GM19035 (cell line): ENCODE results near the gene PIGQ.
"Not testable (repeated sequence)": the region's sequence is repeated elsewhere in the genome, so short reads cannot be mapped to it uniquely, and the experiment has no call there.

ENCODE experiments used
- ATAC-seq: cut with Tn5 transposase; IDR thresholded peaks from one replicate; pipeline ENCODE4 v1.9.1; 2021; ENCODE audit not compliant: unreplicated experiment

PIGQ gene

DNA sequence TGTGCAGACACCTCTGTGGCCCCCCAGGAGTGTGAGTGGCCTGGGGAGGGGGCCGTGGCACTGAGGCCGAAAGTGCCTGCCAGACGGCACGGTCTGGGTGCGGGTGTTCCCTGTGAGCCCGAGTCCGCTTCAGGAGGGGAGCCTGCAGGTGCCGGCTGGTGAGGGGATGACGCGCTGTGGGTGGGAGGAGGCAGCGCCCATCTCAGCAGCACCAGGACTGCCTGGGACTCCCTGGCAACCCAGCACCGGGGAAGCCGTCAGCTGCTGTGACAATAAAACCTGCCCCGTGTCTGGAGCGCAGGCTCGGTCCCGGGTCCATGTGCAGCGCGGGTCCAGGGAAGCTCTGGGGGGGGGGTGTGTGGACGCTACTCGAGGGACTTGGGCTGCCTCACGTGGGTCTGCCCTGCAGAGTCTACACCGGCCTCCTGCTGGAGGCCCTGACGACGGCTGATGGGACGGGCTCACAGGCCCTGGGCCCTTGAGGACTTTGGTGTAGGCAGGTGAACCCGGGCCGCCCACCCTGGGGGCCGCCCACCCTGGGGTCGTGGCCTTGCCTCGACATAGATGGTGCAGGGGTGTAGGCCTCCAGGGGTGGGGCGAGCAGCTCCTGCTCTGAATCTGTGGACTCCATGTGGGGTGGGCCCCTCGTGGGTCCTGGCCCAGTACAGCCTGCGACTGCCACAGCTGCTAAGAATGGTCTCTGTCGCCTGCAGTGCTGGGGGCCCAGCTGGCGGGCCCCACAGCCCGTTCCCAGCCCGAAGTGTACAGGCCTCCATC, 14.2 kb downstream of the PIGQ start:
- ATAC-seq, result no peak

DNA sequence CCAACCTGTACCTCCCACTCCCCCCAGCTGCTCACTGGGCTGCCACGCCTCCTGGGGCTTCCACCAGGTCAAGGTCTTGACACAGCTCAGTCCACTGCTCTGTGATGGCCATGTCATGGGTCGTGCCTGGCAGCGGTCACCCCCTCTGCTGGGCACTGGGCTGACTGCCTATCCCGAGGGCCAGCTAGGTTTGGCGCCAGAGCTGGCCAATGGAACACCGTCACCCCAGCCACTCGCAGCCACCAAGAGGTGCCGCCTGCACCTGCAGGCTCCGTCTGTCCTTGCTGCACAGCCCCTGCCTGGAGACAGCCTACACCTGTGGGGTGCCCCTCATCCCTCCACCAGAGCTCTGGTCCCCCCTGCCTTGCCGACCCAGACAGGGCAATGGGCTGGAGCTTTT, 15.6 kb downstream of the PIGQ start:
- no peak for ATAC-seq

DNA sequence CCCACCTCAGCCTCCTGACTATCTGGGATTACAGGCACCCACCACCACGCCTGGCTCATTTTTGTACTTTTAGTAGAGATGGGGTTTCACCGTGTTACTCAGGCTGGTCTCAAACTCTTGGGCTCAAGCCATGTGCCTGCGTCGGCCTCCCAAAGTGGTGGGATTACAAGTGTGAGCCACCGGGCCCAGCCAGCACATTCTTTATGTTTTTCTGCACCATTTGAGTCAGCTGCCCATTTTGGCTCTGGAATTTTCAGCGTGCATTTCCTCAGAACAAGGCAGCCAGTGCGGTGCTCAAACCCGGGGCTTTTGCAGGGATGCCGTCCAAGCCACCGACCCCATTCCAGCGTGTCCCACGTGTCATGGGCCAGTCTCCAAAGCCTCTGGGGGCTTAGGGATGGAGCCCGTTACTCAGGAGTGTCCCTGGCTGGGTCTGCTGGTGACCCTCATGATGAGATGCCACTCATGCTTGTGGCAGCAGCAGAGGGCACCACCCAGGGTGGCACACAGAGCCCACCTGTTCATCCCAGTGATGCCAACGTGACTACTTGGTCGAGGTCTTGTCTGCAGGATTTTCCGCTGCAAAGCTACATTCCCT, 16.4 kb downstream of the PIGQ start:
- ATAC-seq, result no peak

DNA sequence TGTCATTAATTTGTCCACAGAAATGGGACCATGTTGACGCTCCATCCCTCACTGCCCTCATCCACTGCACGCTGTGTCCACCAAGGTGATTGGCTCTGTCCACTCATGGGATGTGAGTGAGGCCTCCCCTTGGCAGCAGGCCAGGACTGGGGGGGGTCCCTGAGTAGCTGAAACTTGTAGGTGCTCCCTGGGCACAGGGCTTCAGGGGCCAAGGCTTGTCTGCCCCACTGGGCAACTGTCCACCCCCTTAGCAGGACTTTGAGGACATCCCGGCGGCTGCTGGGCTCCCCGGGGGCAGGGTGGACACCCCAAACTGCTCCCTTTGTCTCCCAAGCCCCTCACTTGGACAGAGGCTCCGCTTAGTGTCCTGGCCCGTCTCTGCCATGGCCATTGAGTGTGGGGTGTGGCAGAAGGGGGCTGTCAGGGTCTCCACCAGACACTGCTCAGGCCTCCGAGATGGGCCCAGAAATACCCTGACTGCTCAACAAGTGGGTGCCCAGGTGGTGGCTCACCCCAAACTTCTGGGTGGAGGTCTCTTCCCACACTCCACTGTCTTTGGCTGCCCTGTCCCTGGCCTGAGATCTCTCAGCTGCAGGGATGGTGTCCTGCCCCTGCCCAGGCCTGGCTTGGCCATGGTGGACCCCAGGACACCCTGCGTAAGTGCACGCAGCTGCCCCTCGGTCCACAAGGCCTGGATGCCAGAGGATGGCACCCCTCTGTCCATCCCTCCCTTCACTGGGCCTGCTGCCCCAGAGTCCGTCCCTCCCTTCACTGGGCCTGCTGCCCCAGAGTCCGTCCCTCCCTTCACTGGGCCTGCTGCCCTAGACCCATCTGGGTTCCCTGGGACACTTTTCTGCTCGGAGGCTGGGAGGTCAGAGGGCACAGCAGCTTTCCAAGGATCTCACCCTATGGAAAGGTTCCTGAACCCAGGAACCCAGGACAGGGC, 17.1 kb downstream of the PIGQ start:
- no peak for ATAC-seq

DNA sequence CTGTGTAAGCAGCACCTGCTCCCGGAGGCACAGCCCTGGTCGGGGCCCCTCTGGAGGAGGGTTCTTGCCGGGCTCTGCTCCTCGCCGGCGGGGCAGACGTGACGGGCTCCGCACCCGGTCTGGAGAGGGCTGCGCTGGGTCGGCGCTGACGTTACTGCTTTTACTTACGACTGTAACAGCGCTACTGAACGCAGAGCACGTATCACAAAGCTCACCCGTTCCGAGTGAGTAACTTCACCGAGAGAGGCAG, 18.8 kb downstream of the PIGQ start:
- ATAC-seq, result no peak

DNA sequence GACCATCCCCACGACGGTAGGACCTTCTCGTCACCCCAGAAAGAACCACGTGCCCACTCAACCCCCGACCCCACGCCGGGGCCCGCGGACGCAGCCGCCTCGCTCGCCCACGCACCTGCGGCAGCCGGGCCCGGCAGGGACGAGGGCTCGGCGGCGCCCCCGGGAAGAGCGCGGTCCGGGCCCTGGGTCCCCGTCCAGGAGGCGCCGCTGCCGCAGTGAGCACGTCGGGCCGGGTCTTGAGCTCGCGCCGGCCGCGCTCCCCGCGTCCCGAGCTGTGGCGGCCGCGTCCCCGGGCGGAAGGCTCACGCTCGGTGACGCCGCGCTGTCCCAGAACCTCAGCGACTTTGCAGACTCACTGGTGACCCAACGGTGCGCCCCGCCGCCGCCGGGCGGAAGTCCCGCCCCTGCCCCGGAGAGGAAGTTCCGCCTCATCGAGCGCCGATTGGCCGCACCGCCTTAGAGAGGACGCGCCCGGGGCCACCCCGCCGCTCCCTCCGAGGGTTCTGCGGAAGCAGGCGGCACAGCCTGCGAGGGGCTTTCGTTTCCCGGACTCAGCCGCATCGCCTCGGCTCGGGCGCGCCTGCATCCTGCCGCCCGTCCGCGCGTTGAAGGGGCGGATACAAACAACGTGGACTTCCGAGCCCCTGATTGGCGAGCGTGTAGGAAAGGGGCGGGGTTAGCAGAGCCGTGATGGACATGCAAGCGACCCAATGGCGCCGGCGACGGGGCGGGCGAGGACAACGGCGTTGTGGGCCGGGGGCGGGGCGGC, 19.3 kb downstream of the PIGQ start:
- ATAC-seq, result peak; percentile 72

DNA sequence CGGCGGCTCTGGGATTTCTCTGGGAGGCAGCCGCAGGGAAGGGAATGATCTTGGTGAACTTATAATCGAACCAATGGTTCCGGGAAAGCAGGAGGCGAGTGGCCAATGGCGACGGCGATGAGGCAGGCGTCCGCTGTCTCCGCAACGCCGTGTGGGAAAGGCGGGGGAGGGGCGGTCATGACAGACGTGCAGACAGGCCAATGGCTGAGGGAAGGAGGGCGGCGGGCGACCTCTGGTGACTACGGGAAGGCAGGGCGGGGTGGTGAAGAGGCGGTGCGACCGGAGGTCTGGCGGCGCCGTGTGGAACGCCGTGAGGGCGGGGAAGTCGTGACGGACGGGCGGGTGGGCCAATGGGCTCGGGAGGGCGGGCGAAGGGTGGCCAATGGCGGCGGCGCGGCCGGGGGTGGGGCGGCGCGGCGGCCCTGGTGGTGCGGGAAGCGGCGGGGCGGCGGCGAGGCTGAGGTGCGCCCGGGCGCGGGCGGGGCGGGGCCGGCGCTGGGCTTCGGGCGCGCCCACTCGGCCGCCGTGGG, 20.0 kb downstream of the PIGQ start, which contains the start of gene RAB40C:
Gene RAB40C, plus strand, starts transcription at position 409 of the 530 bp plus-strand sequence. CDS start 226 bp downstream, outside the sequence.
- ATAC-seq, result peak; percentile 73

DNA sequence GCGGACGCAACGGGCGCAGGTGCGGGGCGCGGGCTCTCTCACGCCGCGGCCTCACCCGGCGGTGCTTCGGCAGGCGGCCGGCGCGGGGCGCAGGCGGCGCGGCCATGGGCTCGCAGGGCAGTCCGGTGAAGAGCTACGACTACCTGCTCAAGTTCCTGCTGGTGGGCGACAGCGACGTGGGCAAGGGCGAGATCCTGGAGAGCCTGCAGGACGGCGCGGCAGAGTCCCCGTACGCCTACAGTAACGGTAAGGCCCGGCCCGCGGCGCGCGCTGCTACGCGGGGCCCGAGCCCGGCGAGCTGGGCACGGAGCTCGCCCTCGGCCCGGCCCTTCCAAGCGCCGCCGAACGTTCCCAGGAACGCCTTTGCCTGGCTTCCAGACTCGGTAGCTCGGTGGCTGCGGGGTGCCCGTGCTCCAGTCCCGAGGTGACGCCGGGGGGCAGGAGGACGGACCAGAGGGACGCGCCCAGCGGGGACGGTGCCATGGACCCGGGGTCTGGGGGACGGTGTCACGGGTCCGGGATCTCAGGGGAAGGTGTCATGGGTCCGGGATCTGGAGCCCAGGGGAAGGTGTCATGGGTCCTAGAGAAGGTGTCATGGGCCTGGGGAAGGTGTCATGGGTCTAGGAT, 20.5 kb downstream of the PIGQ start:
- no peak for ATAC-seq

DNA sequence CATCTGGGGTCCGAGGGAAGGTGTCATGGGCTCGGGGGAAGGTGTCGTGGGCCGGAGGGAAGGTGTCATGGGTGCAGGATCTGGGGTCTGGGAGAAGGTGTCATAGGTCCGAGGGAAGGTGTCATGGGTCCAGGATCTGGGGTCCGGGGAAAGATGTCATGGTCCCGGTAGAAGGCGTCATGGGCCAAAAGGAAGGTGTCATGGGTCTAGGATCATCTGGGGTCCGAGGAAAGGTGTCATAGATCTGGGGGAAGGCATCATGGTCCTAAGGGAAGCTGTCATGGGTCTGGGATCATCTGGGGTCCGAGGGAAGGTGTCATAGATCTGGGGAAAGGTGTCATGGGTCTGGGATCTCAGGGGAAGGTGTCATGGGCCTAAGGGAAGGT, 21.0 kb downstream of the PIGQ start:
- no peak for ATAC-seq

DNA sequence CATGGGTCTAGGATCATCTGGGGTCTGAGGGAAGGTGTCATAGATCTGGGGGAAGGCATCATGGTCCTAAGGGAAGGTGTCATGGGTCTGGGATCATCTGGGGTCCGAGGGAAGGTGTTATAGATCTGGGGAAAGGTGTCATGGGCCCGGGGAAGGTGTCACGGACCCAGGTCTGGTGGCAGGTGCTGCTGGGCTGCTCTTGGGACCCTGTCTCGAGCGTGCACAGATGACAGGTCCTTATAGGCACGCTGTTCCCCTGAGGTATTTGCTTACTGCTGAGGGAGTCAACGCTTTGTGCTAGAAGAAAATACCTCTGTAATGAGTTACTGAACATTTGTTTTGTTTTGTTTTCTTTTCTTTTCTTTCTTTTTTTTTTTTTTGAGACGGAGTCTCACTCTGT, 21.5 kb downstream of the PIGQ start:
- no peak for ATAC-seq

DNA sequence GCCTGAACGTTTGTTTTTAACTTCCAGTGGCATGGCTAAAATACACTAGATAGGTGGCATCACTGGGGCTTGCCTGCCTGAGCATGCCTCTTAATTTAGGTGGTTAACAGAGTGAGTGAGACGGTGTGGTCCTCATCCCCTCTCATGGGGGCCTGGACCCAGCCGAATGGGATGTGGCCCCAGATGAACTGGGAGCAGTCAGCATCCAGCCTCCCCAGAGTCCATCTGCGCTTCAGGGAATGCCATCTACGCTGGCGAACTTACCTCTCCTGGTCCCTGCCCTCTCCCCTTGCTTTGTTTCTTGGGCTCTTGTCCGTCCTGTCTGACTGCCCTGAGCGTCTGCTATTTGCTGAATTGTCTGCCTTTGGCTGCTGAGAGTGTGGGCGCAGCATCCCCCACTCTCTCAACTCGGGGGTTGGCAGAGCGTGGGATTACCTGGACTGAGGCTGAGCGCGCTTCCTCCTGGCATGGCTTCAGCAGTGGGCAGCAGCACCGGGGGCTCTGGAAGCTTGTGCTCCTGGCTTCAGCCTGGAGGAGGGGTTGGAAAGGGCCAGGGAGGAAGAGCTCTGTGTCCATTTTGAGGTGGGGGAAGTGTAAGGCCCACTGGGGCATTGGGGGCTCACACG, 22.2 kb downstream of the PIGQ start:
- ATAC-seq, result no peak

DNA sequence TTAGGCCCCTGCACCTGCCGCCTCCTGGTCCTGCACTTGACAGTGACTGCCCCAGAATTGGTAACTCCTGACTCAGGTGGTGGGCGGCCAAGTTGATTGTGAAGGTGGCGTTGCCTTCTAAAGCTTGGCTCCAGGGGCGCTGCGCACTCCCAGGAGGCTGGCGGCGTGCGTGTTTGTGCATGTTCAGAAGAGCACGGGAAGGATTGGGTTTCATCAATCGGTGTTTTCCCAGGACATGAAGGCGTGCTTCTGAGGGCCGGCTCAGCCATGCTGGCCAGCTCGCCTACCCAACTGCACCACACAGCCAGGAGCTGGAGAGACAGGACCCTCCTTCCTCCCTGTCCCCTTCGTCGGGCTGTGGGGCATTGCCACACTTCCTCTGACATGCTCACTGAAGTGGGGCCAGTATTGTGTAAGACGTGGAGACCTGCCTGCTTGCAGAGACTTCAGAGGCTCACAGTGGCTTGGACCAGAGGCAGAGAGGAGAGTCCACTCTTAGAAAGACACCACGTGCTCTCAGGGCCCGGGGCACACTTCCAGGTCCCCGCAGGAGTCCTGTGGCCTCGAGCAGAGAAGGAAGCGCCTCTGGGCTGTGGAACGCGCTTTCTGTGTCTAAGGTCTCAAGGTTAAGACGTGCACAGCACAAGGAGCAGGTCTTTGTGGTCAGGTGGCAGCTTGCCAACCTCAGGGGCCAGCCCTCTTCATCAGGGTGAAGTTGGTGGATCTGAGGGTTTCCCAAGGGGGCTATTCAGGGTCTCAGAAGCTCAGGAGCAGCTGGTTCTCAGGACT, 22.9 kb downstream of the PIGQ start:
- ATAC-seq, result no peak

DNA sequence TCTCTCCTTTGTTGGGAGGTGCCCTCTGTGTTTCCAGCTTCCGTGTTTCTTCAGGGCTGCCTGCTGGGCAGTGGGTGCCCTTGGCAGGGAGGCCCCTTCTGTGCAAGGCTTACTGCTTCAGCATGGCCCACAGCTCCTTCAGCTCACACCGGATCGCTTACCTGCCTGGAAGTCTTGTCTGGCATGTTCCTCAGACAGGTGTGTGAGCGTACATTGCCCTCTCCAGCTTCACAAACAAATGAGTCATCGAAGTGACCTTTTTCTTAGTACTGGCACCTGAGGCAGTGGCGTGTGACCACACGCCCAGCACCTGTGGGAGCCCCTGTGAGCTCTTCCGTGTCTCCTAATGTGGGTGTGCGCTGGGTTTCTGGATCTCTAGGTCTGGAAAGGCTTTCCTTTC, 23.6 kb downstream of the PIGQ start:
- ATAC-seq, result no peak

DNA sequence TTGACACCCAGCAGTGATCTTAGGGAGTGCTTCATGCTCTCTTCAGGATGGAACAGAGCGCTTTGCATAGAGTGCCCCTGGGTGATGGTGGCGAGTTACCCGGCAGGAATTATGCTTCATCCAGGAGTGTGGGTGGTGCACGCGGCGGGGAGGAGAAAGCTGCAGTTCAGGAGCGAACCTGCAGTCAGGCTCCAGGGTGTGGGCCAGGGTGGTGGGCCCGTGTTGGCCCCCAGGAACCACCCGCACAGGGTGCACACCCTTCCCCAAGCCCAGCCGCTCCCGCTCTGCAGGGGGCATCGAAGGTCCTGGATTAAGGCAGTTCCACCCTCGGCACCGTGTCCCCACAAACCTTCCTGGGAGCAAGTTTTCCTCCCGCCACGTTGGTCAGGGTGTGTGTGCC, 24.0 kb downstream of the PIGQ start:
- no peak for ATAC-seq

DNA sequence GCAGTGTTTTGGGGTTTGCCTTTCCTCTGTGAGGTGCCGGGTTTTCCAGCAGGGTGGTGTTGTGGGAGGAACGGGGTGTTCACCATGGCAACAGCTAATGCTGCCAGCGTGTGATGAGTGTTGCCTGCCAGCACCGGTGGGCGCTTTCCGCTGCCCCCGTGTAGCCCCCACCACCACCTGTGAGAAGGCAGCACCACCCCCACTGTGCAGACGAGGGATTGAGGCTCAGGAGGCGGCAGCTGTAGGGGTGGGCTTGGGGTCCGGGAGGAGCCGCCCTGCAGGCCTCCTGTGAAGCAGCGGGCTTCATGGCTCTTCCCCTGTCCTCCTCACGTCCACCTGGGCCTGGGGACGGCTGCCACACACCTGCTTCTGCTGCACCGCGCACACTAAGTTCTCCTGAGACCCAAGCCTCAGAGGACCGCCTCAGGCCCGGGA, 25.3 kb downstream of the PIGQ start:
- ATAC-seq, result no peak

DNA sequence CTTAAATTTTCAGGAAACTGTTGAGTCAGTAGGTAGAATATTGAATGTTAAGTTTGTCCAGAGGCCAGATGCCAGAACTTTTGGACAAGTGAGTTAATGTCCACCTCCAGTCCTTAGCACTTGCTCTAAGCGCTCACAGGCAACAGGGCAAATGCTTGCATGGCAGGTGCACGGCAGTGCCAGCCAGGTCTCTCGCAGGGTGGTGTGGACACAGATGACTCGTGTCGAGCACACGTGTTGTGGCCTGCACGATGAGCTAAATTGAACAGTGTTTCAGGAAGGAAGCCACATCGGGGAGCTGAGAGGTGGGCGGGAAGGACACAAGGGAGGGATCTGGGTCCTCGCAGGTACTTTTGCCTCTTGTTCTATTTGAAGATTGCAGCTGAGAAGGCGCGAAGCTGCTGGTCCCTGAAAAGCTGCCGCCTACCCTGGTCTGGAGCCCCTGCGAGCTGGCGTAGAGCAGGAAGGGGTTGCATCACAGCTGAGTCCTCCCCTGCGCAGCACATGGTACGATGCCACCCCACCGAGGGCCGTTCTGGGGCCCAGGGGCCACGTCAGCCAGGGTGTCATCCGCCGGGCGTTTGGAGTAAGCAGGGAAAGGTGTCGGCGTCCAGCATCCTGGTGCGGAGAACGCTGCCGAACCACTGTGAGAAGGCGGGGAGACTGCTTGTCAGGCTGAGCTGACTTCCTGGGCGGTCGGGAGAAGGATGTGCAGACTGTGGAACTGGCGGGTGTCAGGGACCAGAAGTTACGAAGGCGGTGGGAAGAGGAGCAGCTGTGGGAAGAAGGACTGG, 26.4 kb downstream of the PIGQ start:
- no peak for ATAC-seq

DNA sequence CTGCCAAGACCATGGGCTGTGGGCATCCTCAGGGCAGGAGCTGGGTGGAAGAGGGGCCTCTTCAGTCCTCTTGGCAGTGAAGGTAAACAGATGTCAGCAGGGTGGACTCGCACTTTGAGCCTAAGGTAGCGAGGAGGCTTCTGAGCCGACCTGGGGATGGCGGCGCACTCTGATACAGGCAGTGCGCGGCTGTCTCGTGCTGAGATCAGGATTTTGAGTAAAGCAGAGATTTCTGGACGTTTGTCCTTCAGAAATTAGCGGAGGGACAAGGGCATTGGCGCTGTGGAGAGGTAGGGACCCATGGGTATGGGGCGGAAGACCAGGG, 26.9 kb downstream of the PIGQ start:
- no peak for ATAC-seq

DNA sequence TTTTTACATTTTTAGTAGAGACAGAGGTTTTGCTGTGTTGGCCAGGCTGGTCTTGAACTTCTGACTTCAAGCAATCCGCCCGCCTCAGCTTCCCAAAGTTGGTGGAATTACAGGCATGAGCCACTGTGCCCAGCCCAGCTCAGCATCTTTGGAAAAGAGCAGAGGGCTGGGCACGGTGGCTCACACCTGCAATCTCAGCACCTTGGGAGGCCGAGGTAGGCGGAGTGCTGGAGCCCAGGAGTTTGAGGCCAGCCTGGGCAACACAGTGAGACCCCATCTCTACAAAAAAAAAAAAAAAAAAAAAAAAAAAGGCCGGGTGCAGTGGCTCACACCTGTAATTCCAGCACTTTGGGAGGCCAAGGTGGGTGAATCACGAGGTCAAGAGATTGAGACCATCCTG, 27.9 kb downstream of the PIGQ start:
- ATAC-seq, result not testable (repeated sequence)
